Measurements from ENCODE around the gene FAM169A. TPM values are rescaled to one million over a fixed set of nuclear protein-coding genes. Genes with fewer than 3 reads are reported as not detected.

The FAM169A gene
- total and polyA plus RNA-seq, 10 of the 15 experiments (the other 5 are each of a cell fraction or from before 2014, with no cell fraction given), result 0.37 to 15.4 (median 4.7) TPM

- TF ChIP-seq ZNF687 (IDR thresholded peaks at IDR 0.05), result no peak
- no peak for TF ChIP-seq USF1 (IDR thresholded peaks at IDR 0.05; ENCODE audit: borderline replicate concordance, extremely low read length, insufficient read depth, low read depth, low read length)
- no peak for TF ChIP-seq E4F1 (IDR thresholded peaks at IDR 0.05; ENCODE audit: borderline replicate concordance, partially characterized antibody)
- TF ChIP-seq KLF5 (IDR thresholded peaks at IDR 0.05; ENCODE audit: partially characterized antibody), result no peak
- TF ChIP-seq TCF7 (IDR thresholded peaks at IDR 0.05; ENCODE audit: borderline replicate concordance), result no peak
- TF ChIP-seq ZNF592 (IDR thresholded peaks at IDR 0.05), result no peak
- no peak for TF ChIP-seq ETV6 (conservative IDR thresholded peaks at IDR 0.05 in 1 of 2, IDR thresholded peaks at IDR 0.05 in 1 of 2; ENCODE audit: borderline replicate concordance in 1 of 2, low read depth in 1 of 2)
- no peak for TF ChIP-seq ZNF207 (IDR thresholded peaks at IDR 0.05; ENCODE audit: borderline replicate concordance)
- TF ChIP-seq FOXK2 (IDR thresholded peaks at IDR 0.05), result no peak
- TF ChIP-seq MTA3 (IDR thresholded peaks at IDR 0.05; ENCODE audit: borderline replicate concordance, low read length), result no peak
- no peak for TF ChIP-seq SREBF1 (IDR thresholded peaks at IDR 0.05; ENCODE audit: low read length)
- TF ChIP-seq NR2C2 (IDR thresholded peaks at IDR 0.05; ENCODE audit: borderline replicate concordance, control insufficient read depth, insufficient read length, low read depth), result no peak
- no peak for TF ChIP-seq EGR1 (IDR thresholded peaks at IDR 0.05; ENCODE audit: borderline replicate concordance in 1 of 2, low read depth in 2 of 2, low read length in 2 of 2)
- no peak for TF ChIP-seq FOXM1 (IDR thresholded peaks at IDR 0.05; ENCODE audit: low read depth, low read length)
- TF ChIP-seq CTCF (IDR thresholded peaks at IDR 0.05 in 2 of 3, conservative IDR thresholded peaks at IDR 0.05 in 1 of 3; ENCODE audit: control insufficient read depth in 2 of 3, extremely low read depth in 1 of 3, insufficient read depth in 1 of 3, low read depth in 3 of 3, low read length in 3 of 3), result peak; percentile 49 to 66 (median 52); a peak in 5 of 6 replicates
Observed at GRCh38 chr5:74766418-74766848, 99.8 kb downstream of the FAM169A start (continued).
